Liver (tissue), 9 donors: Measurements from ENCODE around the gene STUM. TPM values are rescaled to one million over a fixed set of nuclear protein-coding genes. Genes with fewer than 3 reads are reported as not detected.

Source experiments
- DNase-seq: peaks from one replicate; pipeline ENCODE4 v3.0.0-alpha.2; 2017; ENCODE audit warnings: low spot score
- H3K27ac ChIP-seq, 2 donors: one replicate each; pipeline ENCODE4 v1.7.0; 2013; ENCODE audit warnings: inconsistent platforms in 2 of 2, low read length in 2 of 2, control low read depth in 1 of 2, low read depth in 1 of 2, mild to moderate bottlenecking in 1 of 2
- H3K27me3 ChIP-seq, 4 donors: one replicate each; pipeline versions ENCODE4 v1.6.1 to v1.7.0; 2013; ENCODE audit warnings: low read length in 3 of 4, inconsistent platforms in 1 of 4, mild to moderate bottlenecking in 1 of 4, moderate library complexity in 1 of 4; ENCODE audit not compliant: control insufficient read depth in 4 of 4, insufficient read depth in 4 of 4
- H3K36me3 ChIP-seq, 4 donors: one replicate each; pipeline versions ENCODE4 v1.6.1 to v1.7.0; 2013; ENCODE audit warnings: low read length in 3 of 4, mild to moderate bottlenecking in 3 of 4, low read depth in 1 of 4, moderate library complexity in 1 of 4; ENCODE audit not compliant: control insufficient read depth in 4 of 4, insufficient read depth in 3 of 4
- H3K4me1 ChIP-seq, 4 donors: one replicate each; pipeline versions ENCODE4 v1.6.1 to v1.7.0; 2013; ENCODE audit warnings: low read length in 3 of 4, mild to moderate bottlenecking in 3 of 4, moderate library complexity in 1 of 4; ENCODE audit not compliant: control insufficient read depth in 4 of 4, insufficient read depth in 4 of 4
- H3K4me3 ChIP-seq, 3 donors: one replicate each; pipeline versions ENCODE4 v1.6.1 to v1.7.0; 2013; ENCODE audit warnings: low read length in 3 of 3, control low read depth in 1 of 3, low read depth in 1 of 3, mild to moderate bottlenecking in 1 of 3
- H3K9ac ChIP-seq, 2 donors: one replicate each; pipeline ENCODE4 v1.7.0; 2013; ENCODE audit warnings: low read length in 2 of 2, mild to moderate bottlenecking in 2 of 2, moderate library complexity in 2 of 2, control low read depth in 1 of 2, low read depth in 1 of 2
- H3K9me3 ChIP-seq, 4 donors: one replicate each; pipeline versions ENCODE4 v1.6.1 to v1.7.0; 2013; ENCODE audit warnings: low read length in 3 of 4; ENCODE audit not compliant: control insufficient read depth in 4 of 4
- CTCF ChIP-seq: fragments of 150-350 bp; IDR thresholded peaks from 2 replicates; pipeline ENCODE4 v1.5.1; 2017; ENCODE audit warnings: improper control_type of control experiment, low read depth, low read length; ENCODE audit not compliant: missing input control
- EGR1 ChIP-seq, 2 donors: IDR thresholded peaks; 2 replicates each; pipeline ENCODE4 v1.6.1; 2016 to 2018; ENCODE audit warnings: antibody characterized with exemption in 2 of 2, low read depth in 2 of 2
- FOXA1 ChIP-seq: IDR thresholded peaks from 2 replicates; pipeline ENCODE4 v1.6.1; 2016; ENCODE audit warnings: antibody characterized with exemption
- FOXA2 ChIP-seq: IDR thresholded peaks from 2 replicates; pipeline ENCODE4 v1.6.1; 2016; ENCODE audit warnings: antibody characterized with exemption
- GABPA ChIP-seq, 2 donors: IDR thresholded peaks in 1 of 2; conservative IDR thresholded peaks in 1 of 2; 2 replicates each; pipeline ENCODE4 v1.6.1; 2016; ENCODE audit warnings: antibody characterized with exemption in 2 of 2, mild to moderate bottlenecking in 1 of 2, moderate library complexity in 1 of 2
- HNF4A ChIP-seq, 2 donors: conservative IDR thresholded peaks; 2 replicates each; pipeline ENCODE4 v1.6.1; 2016; ENCODE audit warnings: antibody characterized with exemption in 2 of 2, mild to moderate bottlenecking in 2 of 2
- HNF4G ChIP-seq: IDR thresholded peaks from 2 replicates; pipeline ENCODE4 v1.6.1; 2016; ENCODE audit warnings: antibody characterized with exemption
- JUND ChIP-seq, 2 donors: IDR thresholded peaks; 2 replicates each; pipeline ENCODE4 v1.6.1; 2016; ENCODE audit warnings: antibody characterized with exemption in 2 of 2
- NR2F2 ChIP-seq: IDR thresholded peaks from 2 replicates; pipeline ENCODE4 v1.6.1; 2016; ENCODE audit warnings: antibody characterized with exemption
- RAD21 ChIP-seq, 2 donors: IDR thresholded peaks; 2 replicates each; pipeline ENCODE4 v1.6.1; 2016; ENCODE audit warnings: antibody characterized with exemption in 2 of 2, mild to moderate bottlenecking in 2 of 2
- RXRA ChIP-seq, 2 donors: IDR thresholded peaks; 2 replicates each; pipeline ENCODE4 v1.6.1; 2017 to 2018; ENCODE audit warnings: antibody characterized with exemption in 2 of 2, mild to moderate bottlenecking in 1 of 2
- SP1 ChIP-seq: IDR thresholded peaks from 2 replicates; pipeline ENCODE4 v1.6.1; 2018; ENCODE audit warnings: antibody characterized with exemption, mild to moderate bottlenecking
- TAF1 ChIP-seq: conservative IDR thresholded peaks from 2 replicates; pipeline ENCODE4 v1.6.1; 2016; ENCODE audit warnings: antibody characterized with exemption, mild to moderate bottlenecking
- YY1 ChIP-seq: IDR thresholded peaks from 2 replicates; pipeline ENCODE4 v1.6.1; 2016; ENCODE audit warnings: antibody characterized with exemption, mild to moderate bottlenecking
- WGBS: extraction: QIAGEN DNeasy Blood & Tissue Kit; methylation state at CpG from one replicate; pipeline ENCODE4 v1.1.7; 2013; 5-methylcytosine and 5-hydroxymethylcytosine counted together
- polyA plus RNA-seq, 2 donors: library from polyadenylated mRNA; stranded (reverse) in 1 of 2; unstranded in 1 of 2; fragments of 200-250 nt in 1 of 2; fragments of >200 nt in 1 of 2; fragmentation: Nextera tagmentation in 1 of 2; extraction: Ambion mirVana in 1 of 2; gene quantifications; one replicate each; pipeline versions ENCODE4 v1.2.1 to v1.2.3, GENCODE V29; 2013 to 2015
- total RNA-seq, 2 donors: library from RNA; depleted of rRNA; stranded (reverse); fragments of >200 nt; gene quantifications; one replicate each; pipeline ENCODE4 v1.2.3, GENCODE V29; 2014
- TF ChIP-seq, protein P1 (sequence below): IDR thresholded peaks from 2 replicates; pipeline ENCODE4 v1.6.1; 2016; ENCODE audit warnings: antibody characterized with exemption
- TF ChIP-seq, protein P2 (sequence below): IDR thresholded peaks from 2 replicates; pipeline ENCODE4 v1.6.1; 2016; ENCODE audit warnings: antibody characterized with exemption
- TF ChIP-seq, protein P3 (sequence below): IDR thresholded peaks from 2 replicates; pipeline ENCODE4 v1.6.1; 2016; ENCODE audit warnings: antibody characterized with exemption
- TF ChIP-seq, protein P4 (sequence below): IDR thresholded peaks from 2 replicates; pipeline ENCODE4 v1.6.1; 2016; ENCODE audit warnings: antibody characterized with exemption, mild to moderate bottlenecking
- donor health status: healthy.
- donor health status: healthy.
- donor health status: healthy.
- donor health status: healthy.
- donor health status: healthy.

The STUM gene
- total and polyA plus RNA-seq, 4 donors = 0.03 to 0.14 (median 0.07) TPM

DNA sequence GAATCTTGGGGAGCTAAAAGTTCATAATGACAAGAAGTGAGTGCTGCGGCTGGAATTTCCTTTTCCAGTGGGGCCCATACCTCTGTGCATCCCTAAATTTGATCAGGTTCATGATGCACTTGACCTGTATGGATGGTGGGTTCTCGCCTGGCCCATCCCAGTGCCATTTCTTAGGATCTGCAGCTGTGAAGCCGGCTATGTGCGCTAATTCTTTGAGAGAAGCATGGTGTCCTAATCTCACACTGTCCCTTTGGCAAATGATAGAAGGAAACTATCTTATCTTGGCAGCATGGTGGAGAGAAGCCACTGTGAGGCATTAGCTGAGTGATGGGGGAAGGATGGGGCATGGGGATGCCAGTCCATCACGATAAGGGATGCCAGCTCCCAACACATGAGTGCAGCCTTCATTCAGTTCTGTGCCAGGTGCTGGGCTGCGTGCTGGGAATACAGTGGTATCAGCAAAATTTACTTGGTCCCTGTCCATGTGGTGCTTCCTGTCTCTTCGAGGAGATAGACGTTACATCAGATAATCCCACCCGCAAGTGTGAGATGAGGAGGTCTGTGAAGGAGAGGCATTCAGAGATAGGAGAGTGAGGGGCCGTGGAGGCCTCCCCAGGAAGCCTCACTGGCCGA lies 30.5 kb downstream of the STUM start:
- no peak for DNase-seq
- no peaks in the 10 kb centered on the region for H3K9me3 ChIP-seq
- 91% methylated on average over 11 of the region's 11 CpGs for WGBS

More for the DNA sequence above, 30.5 kb downstream of the STUM start:
- Histone ChIP-seq H3K36me3 (no peaks in the 10 kb centered on the region), H3K27ac (no peak overlapping the region), H3K4me3 (no peak overlapping the region), H3K27me3 (no peaks in the 10 kb centered on the region), H3K4me1 (peaks cover 0 to 4% (median 0%) of the 10 kb centered on the region in 4 donors), H3K9ac (no peak overlapping the region)
- TF ChIP-seq FOXA1 (no peak), RAD21 (IDR thresholded peaks at IDR 0.05) (no peak), HNF4A (conservative IDR thresholded peaks at IDR 0.05) (no peak), FOXA2 (no peak), EGR1 (IDR thresholded peaks at IDR 0.05; ENCODE audit: low read depth in 2 of 2) (no peak), CTCF (no peak), NR2F2 (no peak), JUND (IDR thresholded peaks at IDR 0.05) (no peak), YY1 (no peak), SP1 (no peak), TAF1 (no peak), HNF4G (no peak), RXRA (IDR thresholded peaks at IDR 0.05) (no peak), GABPA (IDR thresholded peaks at IDR 0.05 in 1 of 2, conservative IDR thresholded peaks at IDR 0.05 in 1 of 2) (no peak)
- TF ChIP-seq, protein P1, sequence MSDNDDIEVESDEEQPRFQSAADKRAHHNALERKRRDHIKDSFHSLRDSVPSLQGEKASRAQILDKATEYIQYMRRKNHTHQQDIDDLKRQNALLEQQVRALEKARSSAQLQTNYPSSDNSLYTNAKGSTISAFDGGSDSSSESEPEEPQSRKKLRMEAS = no peak
- TF ChIP-seq, protein P2, sequence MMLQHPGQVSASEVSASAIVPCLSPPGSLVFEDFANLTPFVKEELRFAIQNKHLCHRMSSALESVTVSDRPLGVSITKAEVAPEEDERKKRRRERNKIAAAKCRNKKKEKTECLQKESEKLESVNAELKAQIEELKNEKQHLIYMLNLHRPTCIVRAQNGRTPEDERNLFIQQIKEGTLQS = no peak
- TF ChIP-seq, protein P3, sequence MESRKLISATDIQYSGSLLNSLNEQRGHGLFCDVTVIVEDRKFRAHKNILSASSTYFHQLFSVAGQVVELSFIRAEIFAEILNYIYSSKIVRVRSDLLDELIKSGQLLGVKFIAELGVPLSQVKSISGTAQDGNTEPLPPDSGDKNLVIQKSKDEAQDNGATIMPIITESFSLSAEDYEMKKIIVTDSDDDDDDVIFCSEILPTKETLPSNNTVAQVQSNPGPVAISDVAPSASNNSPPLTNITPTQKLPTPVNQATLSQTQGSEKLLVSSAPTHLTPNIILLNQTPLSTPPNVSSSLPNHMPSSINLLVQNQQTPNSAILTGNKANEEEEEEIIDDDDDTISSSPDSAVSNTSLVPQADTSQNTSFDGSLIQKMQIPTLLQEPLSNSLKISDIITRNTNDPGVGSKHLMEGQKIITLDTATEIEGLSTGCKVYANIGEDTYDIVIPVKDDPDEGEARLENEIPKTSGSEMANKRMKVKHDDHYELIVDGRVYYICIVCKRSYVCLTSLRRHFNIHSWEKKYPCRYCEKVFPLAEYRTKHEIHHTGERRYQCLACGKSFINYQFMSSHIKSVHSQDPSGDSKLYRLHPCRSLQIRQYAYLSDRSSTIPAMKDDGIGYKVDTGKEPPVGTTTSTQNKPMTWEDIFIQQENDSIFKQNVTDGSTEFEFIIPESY = no peak
- TF ChIP-seq, protein P4, sequence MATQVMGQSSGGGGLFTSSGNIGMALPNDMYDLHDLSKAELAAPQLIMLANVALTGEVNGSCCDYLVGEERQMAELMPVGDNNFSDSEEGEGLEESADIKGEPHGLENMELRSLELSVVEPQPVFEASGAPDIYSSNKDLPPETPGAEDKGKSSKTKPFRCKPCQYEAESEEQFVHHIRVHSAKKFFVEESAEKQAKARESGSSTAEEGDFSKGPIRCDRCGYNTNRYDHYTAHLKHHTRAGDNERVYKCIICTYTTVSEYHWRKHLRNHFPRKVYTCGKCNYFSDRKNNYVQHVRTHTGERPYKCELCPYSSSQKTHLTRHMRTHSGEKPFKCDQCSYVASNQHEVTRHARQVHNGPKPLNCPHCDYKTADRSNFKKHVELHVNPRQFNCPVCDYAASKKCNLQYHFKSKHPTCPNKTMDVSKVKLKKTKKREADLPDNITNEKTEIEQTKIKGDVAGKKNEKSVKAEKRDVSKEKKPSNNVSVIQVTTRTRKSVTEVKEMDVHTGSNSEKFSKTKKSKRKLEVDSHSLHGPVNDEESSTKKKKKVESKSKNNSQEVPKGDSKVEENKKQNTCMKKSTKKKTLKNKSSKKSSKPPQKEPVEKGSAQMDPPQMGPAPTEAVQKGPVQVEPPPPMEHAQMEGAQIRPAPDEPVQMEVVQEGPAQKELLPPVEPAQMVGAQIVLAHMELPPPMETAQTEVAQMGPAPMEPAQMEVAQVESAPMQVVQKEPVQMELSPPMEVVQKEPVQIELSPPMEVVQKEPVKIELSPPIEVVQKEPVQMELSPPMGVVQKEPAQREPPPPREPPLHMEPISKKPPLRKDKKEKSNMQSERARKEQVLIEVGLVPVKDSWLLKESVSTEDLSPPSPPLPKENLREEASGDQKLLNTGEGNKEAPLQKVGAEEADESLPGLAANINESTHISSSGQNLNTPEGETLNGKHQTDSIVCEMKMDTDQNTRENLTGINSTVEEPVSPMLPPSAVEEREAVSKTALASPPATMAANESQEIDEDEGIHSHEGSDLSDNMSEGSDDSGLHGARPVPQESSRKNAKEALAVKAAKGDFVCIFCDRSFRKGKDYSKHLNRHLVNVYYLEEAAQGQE = no peak
